Epidermal melanocyte (primary cell): ENCODE data around the gene IFNK.

Source experiments
- DNase-seq: peaks from one replicate; pipeline ENCODE4 v3.0.0; 2011; ENCODE audit warnings: low spot score; ENCODE audit not compliant: insufficient read length

IFNK gene

GRCh38 chr9:27572918-27573633 is 49.0 kb downstream of the IFNK start, which contains the start of gene C9orf72:
Gene C9orf72, minus strand, starts transcription at chr9:27573481. Its CDS starts 6,361 bp downstream, at chr9:27567120.
- DNase-seq = peak; percentile 32

- peak; percentile 86 for DNase-seq
These were observed 49.8 kb downstream of the IFNK start for GRCh38 chr9:27573634-27574590.
